C4-2B (cell line): ENCODE data around the gene TEX14.

Experiments
- CTCF ChIP-seq: fragments of 450-650 bp; conservative IDR thresholded peaks from 2 replicates; pipeline ENCODE4 v1.5.1; 2017; ENCODE audit warnings: mild to moderate bottlenecking
- ZFX ChIP-seq: fragments of 450-650 bp; IDR thresholded peaks from 2 replicates; pipeline ENCODE4 v1.6.1; 2017

- TF ChIP-seq CTCF (peak; percentile 22; the same call in 1 of the 2 replicates), ZFX (no peak)
Measured at GRCh38 chr17:58541249-58541648, 150.6 kb downstream of the TEX14 start.
